Stimulated activated naive B cell treated with anti-CD40 and anti-IgM and Interleukin-4, amounts not matched to agents 10 μg/mL and 1 μg/mL and 100 μg/mL, for 72 hours (primary cell): ENCODE measurements around the gene MVB12B.
"Not testable (repeated sequence)": the region's sequence is repeated elsewhere in the genome, so short reads cannot be mapped to it uniquely, and the experiment has no call there.

ENCODE experiments used
- ATAC-seq, 2 donors: fragments of 150-1000 bp; cut with Tn5 transposase; replicated peaks; 2 replicates each; pipeline ENCODE4 v1.10.0; 2021; ENCODE audit warnings: moderate library complexity in 1 of 2
- DNase-seq: peaks from one replicate; pipeline ENCODE4 v3.0.0; 2021
- H3K27ac Mint-ChIP-seq: one replicate; pipeline ENCODE4 v1.8.0; 2022; ENCODE audit warnings: mild to moderate bottlenecking, mixed read lengths
- H3K27me3 Mint-ChIP-seq, 2 donors: one replicate each; pipeline ENCODE4 v1.8.0; 2022; ENCODE audit warnings: mixed read lengths in 2 of 2
- H3K36me3 Mint-ChIP-seq, 2 donors: one replicate each; pipeline ENCODE4 v1.8.0; 2022; ENCODE audit warnings: mixed read lengths in 2 of 2, mild to moderate bottlenecking in 1 of 2
- H3K4me1 Mint-ChIP-seq, 2 donors: one replicate each; pipeline ENCODE4 v1.8.0; 2022; ENCODE audit warnings: mixed read lengths in 2 of 2, mild to moderate bottlenecking in 1 of 2
- H3K4me3 Mint-ChIP-seq, 2 donors: one replicate each; pipeline ENCODE4 v1.8.0; 2022; ENCODE audit warnings: mild to moderate bottlenecking in 2 of 2, mixed read lengths in 2 of 2, moderate library complexity in 1 of 2
- H3K9me3 Mint-ChIP-seq, 2 donors: one replicate each; pipeline ENCODE4 v1.8.0; 2022; ENCODE audit warnings: mixed read lengths in 2 of 2, mild to moderate bottlenecking in 1 of 2

The MVB12B gene

GRCh38 chr9:126540398-126540797 lies 213.8 kb downstream of the MVB12B start:
- not testable (repeated sequence) for H3K4me3 Mint-ChIP-seq, H3K27me3 Mint-ChIP-seq, H3K4me1 Mint-ChIP-seq, H3K9me3 Mint-ChIP-seq, ATAC-seq, H3K36me3 Mint-ChIP-seq, H3K27ac Mint-ChIP-seq, DNase-seq

- Mint-ChIP-seq H3K4me1 (peaks cover 0 to 2% of the 10 kb centered on the region in 2 donors), H3K27ac (no peak overlapping the region), H3K4me3 (no peak overlapping the region), H3K36me3 (no peaks in the 10 kb centered on the region), H3K9me3 (no peaks in the 10 kb centered on the region), H3K27me3 (peaks cover 0 to 20% of the 10 kb centered on the region in 2 donors)
- DNase-seq (no peak), ATAC-seq (no peak)
Measured at GRCh38 chr9:126543490-126543889, 216.9 kb downstream of the MVB12B start.

GRCh38 chr9:126545106-126545505 lies 218.5 kb downstream of the MVB12B start:
- ATAC-seq, result no peak
- no peak overlapping the region for H3K4me3 Mint-ChIP-seq
- H3K9me3 Mint-ChIP-seq, result no peaks in the 10 kb centered on the region
- peaks cover 0 to 27% of the 10 kb centered on the region in 2 donors for H3K27me3 Mint-ChIP-seq
- no peaks in the 10 kb centered on the region for H3K36me3 Mint-ChIP-seq
- H3K4me1 Mint-ChIP-seq, result peaks cover 0 to 2% of the 10 kb centered on the region in 2 donors
- DNase-seq, result no peak
- no peak overlapping the region for H3K27ac Mint-ChIP-seq

GRCh38 chr9:126546036-126546435 lies 219.4 kb downstream of the MVB12B start:
- Mint-ChIP-seq H3K27me3 (peaks cover 0 to 27% of the 10 kb centered on the region in 2 donors), H3K4me3 (no peak overlapping the region), H3K4me1 (peaks cover 0 to 2% of the 10 kb centered on the region in 2 donors), H3K36me3 (no peaks in the 10 kb centered on the region), H3K27ac (no peak overlapping the region), H3K9me3 (no peaks in the 10 kb centered on the region)
- ATAC-seq (no peak), DNase-seq (no peak)

GRCh38 chr9:126548312-126548711 lies 221.7 kb downstream of the MVB12B start:
- no peak for DNase-seq
- H3K27me3 Mint-ChIP-seq, result peaks cover 0 to 27% of the 10 kb centered on the region in 2 donors
- peaks cover 0 to 2% of the 10 kb centered on the region in 2 donors for H3K4me1 Mint-ChIP-seq
- H3K27ac Mint-ChIP-seq, result no peak overlapping the region
- no peak overlapping the region for H3K4me3 Mint-ChIP-seq
- H3K9me3 Mint-ChIP-seq, result no peaks in the 10 kb centered on the region
- ATAC-seq, result no peak
- H3K36me3 Mint-ChIP-seq, result no peaks in the 10 kb centered on the region

GRCh38 chr9:126549246-126550006 lies 222.8 kb downstream of the MVB12B start:
- Mint-ChIP-seq H3K27me3 (peaks cover 0 to 32% of the 10 kb centered on the region in 2 donors), H3K36me3 (no peaks in the 10 kb centered on the region), H3K9me3 (no peaks in the 10 kb centered on the region), H3K4me1 (peaks cover 0 to 2% of the 10 kb centered on the region in 2 donors), H3K4me3 (no peak overlapping the region), H3K27ac (no peak overlapping the region)
- DNase-seq (no peak), ATAC-seq (no peak)

GRCh38 chr9:126550891-126551351 lies 224.3 kb downstream of the MVB12B start:
- no peaks in the 10 kb centered on the region for H3K36me3 Mint-ChIP-seq
- no peaks in the 10 kb centered on the region for H3K4me1 Mint-ChIP-seq
- no peak for ATAC-seq
- no peak overlapping the region for H3K27ac Mint-ChIP-seq
- H3K4me3 Mint-ChIP-seq, result no peak overlapping the region
- DNase-seq, result no peak
- no peaks in the 10 kb centered on the region for H3K9me3 Mint-ChIP-seq
- peaks cover 0 to 22% of the 10 kb centered on the region in 2 donors for H3K27me3 Mint-ChIP-seq

- Mint-ChIP-seq H3K4me1 (no peaks in the 10 kb centered on the region), H3K36me3 (no peaks in the 10 kb centered on the region), H3K27ac (no peak overlapping the region), H3K4me3 (no peak overlapping the region), H3K9me3 (no peaks in the 10 kb centered on the region), H3K27me3 (peaks cover 0 to 22% of the 10 kb centered on the region in 2 donors)
- ATAC-seq (no peak), DNase-seq (no peak)
Measured at GRCh38 chr9:126551812-126552211, 225.2 kb downstream of the MVB12B start.

- peaks cover 15 to 20% of the 10 kb centered on the region in 2 donors for H3K27me3 Mint-ChIP-seq
- no peaks in the 10 kb centered on the region for H3K36me3 Mint-ChIP-seq
- H3K9me3 Mint-ChIP-seq, result no peaks in the 10 kb centered on the region
- no peak overlapping the region for H3K4me3 Mint-ChIP-seq
- no peak overlapping the region for H3K27ac Mint-ChIP-seq
- DNase-seq (no peak), ATAC-seq (no peak)
- H3K4me1 Mint-ChIP-seq, result peaks cover 3 to 5% of the 10 kb centered on the region in 2 donors
Measured at GRCh38 chr9:126554292-126554691, 227.7 kb downstream of the MVB12B start.

GRCh38 chr9:126555421-126555820 lies 228.8 kb downstream of the MVB12B start:
- H3K4me1 Mint-ChIP-seq, H3K4me3 Mint-ChIP-seq, DNase-seq, ATAC-seq, H3K36me3 Mint-ChIP-seq, H3K9me3 Mint-ChIP-seq, H3K27ac Mint-ChIP-seq: not testable (repeated sequence)
- H3K27me3 Mint-ChIP-seq, result peaks cover 24 to 28% of the 10 kb centered on the region in 2 donors
